Measurements from ENCODE around the gene PLBD1.

Gene PLBD1

GRCh38 chr12:14510574-14510973, 57.1 kb downstream of the PLBD1 start:
- DNase-seq (ENCODE audit: insufficient read length, low spot score) (no peak), FAIRE-seq (no peak)
- no peak for TF ChIP-seq CTCF (IDR thresholded peaks at IDR 0.05; ENCODE audit: insufficient read depth, missing control alignments)

GRCh38 chr12:14505626-14506596, 61.8 kb downstream of the PLBD1 start:
- no peak for TF ChIP-seq CTCF (IDR thresholded peaks at IDR 0.05; ENCODE audit: insufficient read depth, missing control alignments)
- DNase-seq (ENCODE audit: insufficient read length, low spot score) (no peak), FAIRE-seq (no peak)

GRCh38 chr12:14495326-14495725, 72.4 kb downstream of the PLBD1 start:
- FAIRE-seq: no peak
- TF ChIP-seq CTCF (IDR thresholded peaks at IDR 0.05; ENCODE audit: insufficient read depth, missing control alignments): no peak

GRCh38 chr12:14482886-14483285, 84.8 kb downstream of the PLBD1 start:
- no peak for TF ChIP-seq CTCF (IDR thresholded peaks at IDR 0.05; ENCODE audit: insufficient read depth, missing control alignments)
- no peak for FAIRE-seq

More at GRCh38 chr12:14495326-14495725, 72.4 kb downstream of the PLBD1 start:
- no peak for DNase-seq (ENCODE audit: insufficient read length, low spot score)

GRCh38 chr12:14482361-14482760, 85.3 kb downstream of the PLBD1 start:
- TF ChIP-seq CTCF (IDR thresholded peaks at IDR 0.05; ENCODE audit: insufficient read depth, missing control alignments): no peak
- DNase-seq (ENCODE audit: insufficient read length, low spot score) (no peak), FAIRE-seq (no peak)

More at GRCh38 chr12:14482886-14483285, 84.8 kb downstream of the PLBD1 start:
- no peak for DNase-seq (ENCODE audit: insufficient read length, low spot score)

GRCh38 chr12:14481201-14481600, 86.5 kb downstream of the PLBD1 start:
- DNase-seq (ENCODE audit: insufficient read length, low spot score) (no peak), FAIRE-seq (no peak)
- no peak for TF ChIP-seq CTCF (IDR thresholded peaks at IDR 0.05; ENCODE audit: insufficient read depth, missing control alignments)

GRCh38 chr12:14479004-14479403, 88.7 kb downstream of the PLBD1 start:
- no peak for TF ChIP-seq CTCF (IDR thresholded peaks at IDR 0.05; ENCODE audit: insufficient read depth, missing control alignments)
- no peak for FAIRE-seq

More at GRCh38 chr12:14479004-14479403, 88.7 kb downstream of the PLBD1 start:
- DNase-seq (ENCODE audit: insufficient read length, low spot score): no peak

All from D721Med (cell line).